ENCODE measurements around the gene TNFRSF11A. TPM values are rescaled to one million over a fixed set of nuclear protein-coding genes. Genes with fewer than 3 reads are reported as not detected.

Gene TNFRSF11A
- total RNA-seq, 6 donors from 2014 or later = 1.7 to 5.9 (median 4.4) TPM

DNA sequence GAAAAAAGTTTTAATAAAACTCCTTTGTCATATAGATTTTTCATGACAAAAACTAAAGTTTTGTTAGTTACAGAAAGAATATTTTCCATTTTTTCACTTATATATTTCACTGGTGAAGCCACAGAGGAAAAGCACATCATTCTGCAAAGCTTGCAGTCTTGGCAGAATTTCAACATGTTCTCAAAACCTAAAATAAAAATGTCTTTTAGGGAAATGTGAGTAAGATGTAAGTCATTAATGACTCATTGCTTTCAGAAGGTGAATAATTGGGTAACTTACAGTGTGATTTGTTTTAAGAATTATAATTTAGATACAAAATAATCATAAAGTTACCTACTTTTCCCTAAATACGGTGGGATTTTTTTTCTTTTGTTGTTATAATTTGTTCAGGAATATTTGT lies 43.4 kb upstream of the TNFRSF11A start:
- H3K4me1 ChIP-seq = no peaks in the 10 kb centered on the region
- H3K36me3 ChIP-seq = peaks cover 0 to 41% (median 8%) of the 10 kb centered on the region in 4 donors
- WGBS, 2 donors = 72 to 79% methylated on average over 1 of the region's 1 CpG
- DNase-seq (no peak), ATAC-seq (ENCODE audit: low FRiP score in 2 of 2) (peak in 1 of 2 donors; percentile 67)
- no peaks in the 10 kb centered on the region for H3K9me3 ChIP-seq
- H3K27ac ChIP-seq = no peak overlapping the region
- H3K27me3 ChIP-seq = no peaks in the 10 kb centered on the region
- TF ChIP-seq EP300 (IDR thresholded peaks at IDR 0.05) (no peak), POLR2A (IDR thresholded peaks at IDR 0.05) (no peak), POLR2AphosphoS5 (IDR thresholded peaks at IDR 0.05) (no peak)
- TF ChIP-seq, protein P1, sequence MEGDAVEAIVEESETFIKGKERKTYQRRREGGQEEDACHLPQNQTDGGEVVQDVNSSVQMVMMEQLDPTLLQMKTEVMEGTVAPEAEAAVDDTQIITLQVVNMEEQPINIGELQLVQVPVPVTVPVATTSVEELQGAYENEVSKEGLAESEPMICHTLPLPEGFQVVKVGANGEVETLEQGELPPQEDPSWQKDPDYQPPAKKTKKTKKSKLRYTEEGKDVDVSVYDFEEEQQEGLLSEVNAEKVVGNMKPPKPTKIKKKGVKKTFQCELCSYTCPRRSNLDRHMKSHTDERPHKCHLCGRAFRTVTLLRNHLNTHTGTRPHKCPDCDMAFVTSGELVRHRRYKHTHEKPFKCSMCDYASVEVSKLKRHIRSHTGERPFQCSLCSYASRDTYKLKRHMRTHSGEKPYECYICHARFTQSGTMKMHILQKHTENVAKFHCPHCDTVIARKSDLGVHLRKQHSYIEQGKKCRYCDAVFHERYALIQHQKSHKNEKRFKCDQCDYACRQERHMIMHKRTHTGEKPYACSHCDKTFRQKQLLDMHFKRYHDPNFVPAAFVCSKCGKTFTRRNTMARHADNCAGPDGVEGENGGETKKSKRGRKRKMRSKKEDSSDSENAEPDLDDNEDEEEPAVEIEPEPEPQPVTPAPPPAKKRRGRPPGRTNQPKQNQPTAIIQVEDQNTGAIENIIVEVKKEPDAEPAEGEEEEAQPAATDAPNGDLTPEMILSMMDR (IDR thresholded peaks at IDR 0.05) = no peak
- no peak overlapping the region for H3K4me3 ChIP-seq

DNA sequence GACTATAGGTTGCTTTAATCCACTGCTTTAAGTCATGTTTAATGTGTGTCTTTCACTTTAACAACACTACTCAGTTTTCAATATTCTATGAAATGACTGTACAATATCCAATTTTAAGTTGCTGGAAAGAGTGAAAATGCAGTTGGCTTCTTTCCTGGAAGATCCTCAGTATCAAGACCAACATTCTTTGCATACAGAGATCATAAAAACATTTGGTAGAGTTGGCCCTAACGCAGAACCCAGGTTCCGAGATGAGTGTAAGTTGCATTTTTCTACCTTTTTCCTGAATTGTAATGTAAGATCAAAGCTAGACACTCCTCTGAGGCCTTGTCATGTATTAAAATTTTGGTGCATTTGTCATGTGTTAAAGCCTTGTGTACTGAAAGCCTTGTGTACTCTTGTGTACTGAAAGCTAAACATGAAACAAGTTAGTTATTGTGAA lies 42.9 kb upstream of the TNFRSF11A start:
- DNase-seq = no peak

DNA sequence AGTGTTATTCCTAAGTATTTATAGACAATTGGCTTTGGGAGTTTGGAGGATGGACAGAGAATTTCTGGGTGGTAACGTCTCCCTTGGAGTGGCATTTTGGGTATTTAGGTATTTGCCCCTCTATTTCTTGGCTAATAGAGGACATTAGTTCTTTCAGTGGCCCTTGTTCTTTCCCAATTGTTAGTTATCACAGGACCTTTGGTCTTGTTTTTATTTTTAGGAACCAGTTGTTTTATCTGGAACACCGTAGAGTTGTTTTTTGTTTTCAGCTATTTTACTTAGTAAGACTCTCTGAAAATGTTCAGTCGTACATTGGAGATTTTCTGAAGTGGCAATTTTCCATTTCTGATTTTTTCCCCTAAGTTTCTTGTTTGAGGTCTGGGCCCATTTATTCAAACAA lies 40.5 kb upstream of the TNFRSF11A start:
- ATAC-seq (ENCODE audit: low FRiP score in 2 of 2) (no peak), DNase-seq (no peak)
- WGBS, 2 donors = 89 to 94% methylated on average over 3 of the region's 3 CpGs
- no peaks in the 10 kb centered on the region for H3K4me1 ChIP-seq
- no peak overlapping the region for H3K27ac ChIP-seq
- H3K9me3 ChIP-seq = no peaks in the 10 kb centered on the region
- H3K4me3 ChIP-seq = no peak overlapping the region
- no peaks in the 10 kb centered on the region for H3K27me3 ChIP-seq
- TF ChIP-seq POLR2A (IDR thresholded peaks at IDR 0.05) (no peak), EP300 (IDR thresholded peaks at IDR 0.05) (no peak), POLR2AphosphoS5 (IDR thresholded peaks at IDR 0.05) (no peak)
- TF ChIP-seq, protein P1 (IDR thresholded peaks at IDR 0.05) = no peak
- H3K36me3 ChIP-seq = peaks cover 0 to 54% (median 6%) of the 10 kb centered on the region in 4 donors

More for the DNA sequence above, 42.9 kb upstream of the TNFRSF11A start:
- ATAC-seq (ENCODE audit: low FRiP score in 2 of 2) = peak in 1 of 2 donors; percentile 24
- Histone ChIP-seq H3K36me3 (peaks cover 0 to 41% (median 8%) of the 10 kb centered on the region in 4 donors), H3K27ac (no peak overlapping the region), H3K4me3 (no peak overlapping the region), H3K9me3 (no peaks in the 10 kb centered on the region), H3K27me3 (no peaks in the 10 kb centered on the region), H3K4me1 (no peaks in the 10 kb centered on the region)
- 78 to 79% methylated on average over 2 of the region's 2 CpGs for WGBS, 2 donors
- TF ChIP-seq POLR2AphosphoS5 (IDR thresholded peaks at IDR 0.05) (no peak), EP300 (IDR thresholded peaks at IDR 0.05) (no peak), POLR2A (IDR thresholded peaks at IDR 0.05) (no peak)
- TF ChIP-seq, protein P1 (IDR thresholded peaks at IDR 0.05) = no peak

DNA sequence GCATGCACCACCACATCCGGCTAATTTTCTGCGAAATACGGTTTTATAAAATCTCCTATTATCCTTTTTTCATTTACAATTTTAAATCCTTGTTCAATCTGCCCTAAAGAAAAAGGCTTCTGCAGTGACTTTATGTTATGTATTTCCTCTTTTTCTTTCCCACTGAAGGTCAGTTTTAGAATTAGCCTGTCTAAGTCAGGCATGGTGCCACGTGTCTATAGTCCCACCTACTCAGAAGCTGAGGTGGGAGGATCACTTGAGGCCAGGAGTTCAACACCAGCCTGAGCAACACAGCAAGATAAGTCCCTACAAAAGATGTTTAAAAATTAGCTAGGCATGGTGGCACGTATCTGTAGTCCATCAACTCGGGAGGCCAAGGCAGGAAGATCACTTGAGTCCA lies 39.8 kb upstream of the TNFRSF11A start:
- Histone ChIP-seq H3K27ac (no peak overlapping the region), H3K36me3 (peaks cover 0 to 48% (median 4%) of the 10 kb centered on the region in 4 donors), H3K4me1 (no peaks in the 10 kb centered on the region), H3K27me3 (no peaks in the 10 kb centered on the region), H3K4me3 (no peak overlapping the region), H3K9me3 (no peaks in the 10 kb centered on the region)
- no peak for DNase-seq
- 92 to 95% methylated on average over 6 of the region's 6 CpGs for WGBS, 2 donors
- TF ChIP-seq POLR2A (IDR thresholded peaks at IDR 0.05) = no peak
- TF ChIP-seq, protein P1 (IDR thresholded peaks at IDR 0.05) = no peak
- TF ChIP-seq POLR2AphosphoS5 (IDR thresholded peaks at IDR 0.05) = no peak
- TF ChIP-seq EP300 (IDR thresholded peaks at IDR 0.05) = no peak
- no peak for ATAC-seq (ENCODE audit: low FRiP score in 2 of 2)
